ENCODE measurements around the gene BOK. TPM values are rescaled to one million over a fixed set of nuclear protein-coding genes. Genes with fewer than 3 reads are reported as not detected.

BOK gene
- total and polyA plus RNA-seq, 2 of the 13 experiments (the other 11 are each of a cell fraction or from before 2014, with no cell fraction given) = 35.5 to 39.2 TPM

DNA sequence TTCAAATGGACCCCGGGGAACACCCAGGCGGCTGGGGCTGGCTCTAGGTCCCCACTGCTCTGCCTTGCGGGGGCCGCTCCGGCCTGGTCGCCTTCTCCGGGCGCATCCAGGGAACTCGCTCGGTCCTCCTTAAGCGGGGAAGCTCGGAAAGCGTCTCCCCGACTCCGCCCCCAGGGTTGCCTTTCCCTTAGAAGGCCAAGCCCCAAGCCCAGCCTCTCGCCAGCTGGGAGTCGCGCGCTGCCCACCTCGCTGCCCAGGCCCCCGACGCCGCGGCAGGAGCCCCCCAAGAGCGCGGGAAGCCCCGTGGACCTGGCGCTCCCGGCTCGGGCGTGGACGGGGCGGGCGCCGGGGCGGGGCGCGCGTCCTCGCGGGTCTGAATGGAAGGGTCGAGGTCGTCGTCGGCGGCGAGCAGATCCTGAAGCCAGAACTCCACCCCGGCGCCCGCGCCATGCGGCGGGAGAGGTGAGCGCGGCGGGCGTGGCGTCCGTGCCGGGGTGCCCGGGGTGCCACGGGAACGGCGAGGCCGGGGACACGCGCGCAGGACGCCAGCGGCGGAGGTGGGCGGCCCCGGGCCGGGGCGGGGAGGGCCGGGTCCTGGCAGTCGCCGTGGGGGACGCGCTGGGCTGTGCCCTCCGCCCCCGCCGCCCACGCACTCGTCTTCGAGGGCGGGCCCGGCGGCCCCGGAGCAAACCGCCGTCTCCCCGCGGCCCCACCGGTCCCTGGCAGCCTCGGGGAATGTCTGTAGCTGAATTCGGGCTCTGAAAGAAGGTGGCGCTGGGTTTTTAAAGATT is at the start of gene BOK (continued):
- TF ChIP-seq, protein P1, sequence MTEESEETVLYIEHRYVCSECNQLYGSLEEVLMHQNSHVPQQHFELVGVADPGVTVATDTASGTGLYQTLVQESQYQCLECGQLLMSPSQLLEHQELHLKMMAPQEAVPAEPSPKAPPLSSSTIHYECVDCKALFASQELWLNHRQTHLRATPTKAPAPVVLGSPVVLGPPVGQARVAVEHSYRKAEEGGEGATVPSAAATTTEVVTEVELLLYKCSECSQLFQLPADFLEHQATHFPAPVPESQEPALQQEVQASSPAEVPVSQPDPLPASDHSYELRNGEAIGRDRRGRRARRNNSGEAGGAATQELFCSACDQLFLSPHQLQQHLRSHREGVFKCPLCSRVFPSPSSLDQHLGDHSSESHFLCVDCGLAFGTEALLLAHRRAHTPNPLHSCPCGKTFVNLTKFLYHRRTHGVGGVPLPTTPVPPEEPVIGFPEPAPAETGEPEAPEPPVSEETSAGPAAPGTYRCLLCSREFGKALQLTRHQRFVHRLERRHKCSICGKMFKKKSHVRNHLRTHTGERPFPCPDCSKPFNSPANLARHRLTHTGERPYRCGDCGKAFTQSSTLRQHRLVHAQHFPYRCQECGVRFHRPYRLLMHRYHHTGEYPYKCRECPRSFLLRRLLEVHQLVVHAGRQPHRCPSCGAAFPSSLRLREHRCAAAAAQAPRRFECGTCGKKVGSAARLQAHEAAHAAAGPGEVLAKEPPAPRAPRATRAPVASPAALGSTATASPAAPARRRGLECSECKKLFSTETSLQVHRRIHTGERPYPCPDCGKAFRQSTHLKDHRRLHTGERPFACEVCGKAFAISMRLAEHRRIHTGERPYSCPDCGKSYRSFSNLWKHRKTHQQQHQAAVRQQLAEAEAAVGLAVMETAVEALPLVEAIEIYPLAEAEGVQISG (CRISPR knock-in tag; IDR thresholded peaks at IDR 0.05) = peak; percentile 62
- TF ChIP-seq TOPORS (CRISPR knock-in tag; IDR thresholded peaks at IDR 0.05) = no peak
- no peak for TF ChIP-seq TCF12 (IDR thresholded peaks at IDR 0.05)
- 0 out of 2 replicates have a peak, but pooled peaks have one; percentile 23 for TF ChIP-seq TCF12 (CRISPR knock-in tag; IDR thresholded peaks at IDR 0.05)
- TF ChIP-seq, protein P2, sequence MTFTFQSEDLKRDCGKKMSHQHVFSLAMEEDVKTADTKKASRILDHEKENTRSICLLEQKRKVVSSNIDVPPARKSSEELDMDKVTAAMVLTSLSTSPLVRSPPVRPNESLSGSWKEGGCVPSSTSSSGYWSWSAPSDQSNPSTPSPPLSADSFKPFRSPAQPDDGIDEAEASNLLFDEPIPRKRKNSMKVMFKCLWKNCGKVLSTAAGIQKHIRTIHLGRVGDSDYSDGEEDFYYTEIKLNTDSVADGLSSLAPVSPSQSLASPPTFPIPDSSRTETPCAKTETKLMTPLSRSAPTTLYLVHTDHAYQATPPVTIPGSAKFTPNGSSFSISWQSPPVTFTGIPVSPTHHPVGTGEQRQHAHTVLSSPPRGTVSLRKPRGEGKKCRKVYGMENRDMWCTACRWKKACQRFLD (CRISPR knock-in tag; IDR thresholded peaks at IDR 0.05; ENCODE audit: borderline replicate concordance) = no peak
- TF ChIP-seq E2F2 (CRISPR knock-in tag; IDR thresholded peaks at IDR 0.05; ENCODE audit: borderline replicate concordance) = no peak
- TF ChIP-seq SAP130 (CRISPR knock-in tag; IDR thresholded peaks at IDR 0.05; ENCODE audit: low read depth) = peak; percentile 86
- TF ChIP-seq RBM22 (optimal IDR thresholded peaks at IDR 0.05; ENCODE audit: low read length) = no peak
- TF ChIP-seq ZNF3 (CRISPR knock-in tag; IDR thresholded peaks at IDR 0.05) = no peak
- TF ChIP-seq LRRFIP1 (CRISPR knock-in tag; conservative IDR thresholded peaks at IDR 0.05) = no peak
- TF ChIP-seq SKIL (CRISPR knock-in tag; IDR thresholded peaks at IDR 0.05; ENCODE audit: borderline replicate concordance) = no peak
- no peak for TF ChIP-seq ZNF75D (CRISPR knock-in tag; IDR thresholded peaks at IDR 0.05; ENCODE audit: borderline replicate concordance)
- TF ChIP-seq ZNF543 (CRISPR knock-in tag; IDR thresholded peaks at IDR 0.05) = 0 out of 2 replicates have a peak, but pooled peaks have one; percentile 57
- TF ChIP-seq, protein P3, sequence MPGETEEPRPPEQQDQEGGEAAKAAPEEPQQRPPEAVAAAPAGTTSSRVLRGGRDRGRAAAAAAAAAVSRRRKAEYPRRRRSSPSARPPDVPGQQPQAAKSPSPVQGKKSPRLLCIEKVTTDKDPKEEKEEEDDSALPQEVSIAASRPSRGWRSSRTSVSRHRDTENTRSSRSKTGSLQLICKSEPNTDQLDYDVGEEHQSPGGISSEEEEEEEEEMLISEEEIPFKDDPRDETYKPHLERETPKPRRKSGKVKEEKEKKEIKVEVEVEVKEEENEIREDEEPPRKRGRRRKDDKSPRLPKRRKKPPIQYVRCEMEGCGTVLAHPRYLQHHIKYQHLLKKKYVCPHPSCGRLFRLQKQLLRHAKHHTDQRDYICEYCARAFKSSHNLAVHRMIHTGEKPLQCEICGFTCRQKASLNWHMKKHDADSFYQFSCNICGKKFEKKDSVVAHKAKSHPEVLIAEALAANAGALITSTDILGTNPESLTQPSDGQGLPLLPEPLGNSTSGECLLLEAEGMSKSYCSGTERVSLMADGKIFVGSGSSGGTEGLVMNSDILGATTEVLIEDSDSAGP (CRISPR knock-in tag; IDR thresholded peaks at IDR 0.05; ENCODE audit: borderline replicate concordance) = peak; percentile 57
- no peak for TF ChIP-seq SALL2 (CRISPR knock-in tag; IDR thresholded peaks at IDR 0.05)
- TF ChIP-seq ZNF614 (CRISPR knock-in tag; IDR thresholded peaks at IDR 0.05; ENCODE audit: borderline replicate concordance) = no peak
- 0 out of 2 replicates have a peak, but pooled peaks have one; percentile 31 for TF ChIP-seq NCOA2 (CRISPR knock-in tag; IDR thresholded peaks at IDR 0.05)
